NCI-H446 treated with DMSO at 0.1 percent for 48 hours (cell line): ENCODE measurements around the gene LRRK1.

ENCODE experiments used
- DNase-seq: peaks from one replicate; lab custom pipeline; 2025; lab: John Stamatoyannopoulos, UW

The LRRK1 gene

GRCh38 chr15:100892013-100892355 lies 27.2 kb upstream of the LRRK1 start:
- DNase-seq: no peak

GRCh38 chr15:100893261-100893963 lies 25.7 kb upstream of the LRRK1 start:
- DNase-seq: no peak

GRCh38 chr15:100893964-100894295 lies 25.2 kb upstream of the LRRK1 start:
- DNase-seq: no peak

GRCh38 chr15:100895721-100896120 lies 23.4 kb upstream of the LRRK1 start:
- DNase-seq: no peak

- DNase-seq: no peak
Measured at GRCh38 chr15:100897221-100898151, 21.7 kb upstream of the LRRK1 start.

- DNase-seq: no peak
Measured at GRCh38 chr15:100898152-100898490, 21.0 kb upstream of the LRRK1 start.

- DNase-seq: no peak
Measured at GRCh38 chr15:100898661-100899462, 20.3 kb upstream of the LRRK1 start.

GRCh38 chr15:100899601-100900000 lies 19.6 kb upstream of the LRRK1 start:
- no peak for DNase-seq

- DNase-seq: no peak
Measured at GRCh38 chr15:100900136-100900794, 18.9 kb upstream of the LRRK1 start.

GRCh38 chr15:100900795-100901169 lies 18.4 kb upstream of the LRRK1 start:
- DNase-seq: no peak

GRCh38 chr15:100901296-100901695 lies 17.9 kb upstream of the LRRK1 start:
- DNase-seq: no peak

GRCh38 chr15:100901702-100902435 lies 17.3 kb upstream of the LRRK1 start:
- DNase-seq: no peak

GRCh38 chr15:100902436-100903167 lies 16.6 kb upstream of the LRRK1 start:
- DNase-seq: peak; percentile 8

- no peak for DNase-seq
Measured at GRCh38 chr15:100903168-100903554, 16.0 kb upstream of the LRRK1 start.

- DNase-seq: no peak
Measured at GRCh38 chr15:100905850-100906249, 13.3 kb upstream of the LRRK1 start.

- no peak for DNase-seq
Measured at GRCh38 chr15:100908466-100908865, 10.7 kb upstream of the LRRK1 start.

- DNase-seq: no peak
Measured at GRCh38 chr15:100909565-100909964, 9.6 kb upstream of the LRRK1 start.

GRCh38 chr15:100909989-100910955 lies 8.9 kb upstream of the LRRK1 start:
- DNase-seq: no peak

GRCh38 chr15:100911086-100911485 lies 8.1 kb upstream of the LRRK1 start:
- no peak for DNase-seq

GRCh38 chr15:100913961-100914360 lies 5.2 kb upstream of the LRRK1 start:
- DNase-seq: no peak
